Ectodermal cell (in vitro differentiated cells): ENCODE data around the gene SLAIN2.
"Not testable (repeated sequence)": the region's sequence is repeated elsewhere in the genome, so short reads cannot be mapped to it uniquely, and the experiment has no call there.

Source experiments
- H3K27ac ChIP-seq: 2 replicates; pipeline ENCODE4 v1.7.0; 2013; ENCODE audit warnings: mild to moderate bottlenecking, low read depth, low read length; ENCODE audit not compliant: insufficient read depth, poor library complexity, severe bottlenecking
- H3K27me3 ChIP-seq: 2 replicates; pipeline ENCODE4 v1.7.0; 2013; ENCODE audit warnings: mild to moderate bottlenecking, low read length; ENCODE audit not compliant: insufficient read depth, control insufficient read depth, poor library complexity, severe bottlenecking
- H3K36me3 ChIP-seq: one replicate; pipeline ENCODE4 v1.7.0; 2013; ENCODE audit warnings: low read length; ENCODE audit not compliant: control insufficient read depth, insufficient read depth
- H3K4me1 ChIP-seq: one replicate; pipeline ENCODE4 v1.7.0; 2013; ENCODE audit warnings: low read length; ENCODE audit not compliant: control insufficient read depth, insufficient read depth
- H3K4me3 ChIP-seq: 2 replicates; pipeline ENCODE4 v1.7.0; 2013; ENCODE audit warnings: low read depth, low read length, control low read depth; ENCODE audit not compliant: insufficient read depth
- H3K9me3 ChIP-seq: 2 replicates; pipeline ENCODE4 v1.7.0; 2013; ENCODE audit warnings: mild to moderate bottlenecking, low read length, moderate library complexity; ENCODE audit not compliant: control insufficient read depth
- WGBS, 2 experiments: methylation state at CpG; one replicate each; pipeline ENCODE4 v1.1.7; 2013; ENCODE audit warnings: missing lambda C conversion rate in 2 of 2; 5-methylcytosine and 5-hydroxymethylcytosine counted together

SLAIN2 gene

DNA sequence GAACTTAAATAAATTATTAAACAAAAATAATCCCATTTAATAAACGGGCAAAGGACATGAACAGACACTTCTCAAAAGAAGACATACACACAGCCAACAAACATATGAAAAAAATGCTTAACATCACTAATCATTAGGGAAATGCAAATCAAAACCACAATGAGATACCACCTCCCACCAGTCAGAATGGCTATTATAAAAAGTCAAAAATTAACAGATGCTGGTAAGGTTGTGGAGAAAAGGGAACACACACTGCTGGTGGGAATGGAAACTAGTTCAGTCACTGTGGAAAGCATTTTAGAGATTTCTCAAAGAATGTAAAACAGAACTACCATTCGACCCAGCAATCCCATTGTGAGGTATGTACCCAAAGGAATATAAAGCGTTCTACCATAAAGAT, 110.3 kb downstream of the SLAIN2 start:
- H3K36me3 ChIP-seq, H3K4me1 ChIP-seq, H3K9me3 ChIP-seq, H3K27ac ChIP-seq, H3K27me3 ChIP-seq, H3K4me3 ChIP-seq: not testable (repeated sequence)
- WGBS, 2 experiments: 83 to 88% methylated on average over 3 of the region's 3 CpGs

DNA sequence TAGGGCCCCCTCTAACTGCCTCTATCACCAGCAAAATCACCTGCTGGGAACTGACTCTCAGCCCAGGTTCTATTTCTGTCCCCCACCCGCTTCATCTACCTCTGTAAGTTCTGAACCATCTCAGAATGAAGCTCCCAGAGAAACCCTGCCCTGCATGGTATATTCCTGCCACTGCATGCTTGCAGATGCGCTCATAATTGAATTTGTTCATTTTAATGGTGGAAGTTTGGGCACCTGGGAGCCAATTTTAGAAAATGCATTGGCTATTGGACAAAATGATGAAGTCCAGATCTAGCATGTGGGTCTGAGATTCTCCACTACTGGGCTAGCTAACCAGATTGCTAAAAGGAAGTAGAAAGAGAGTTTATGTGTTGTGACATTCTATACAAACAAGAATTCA, 113.3 kb downstream of the SLAIN2 start:
- Histone ChIP-seq H3K27me3 (no peaks in the 10 kb centered on the region), H3K4me1 (no peaks in the 10 kb centered on the region), H3K9me3 (no peaks in the 10 kb centered on the region), H3K4me3 (no peak overlapping the region), H3K36me3 (no peaks in the 10 kb centered on the region), H3K27ac (no peak overlapping the region)
- 92 to 95% methylated on average over 2 of the region's 2 CpGs for WGBS, 2 experiments

DNA sequence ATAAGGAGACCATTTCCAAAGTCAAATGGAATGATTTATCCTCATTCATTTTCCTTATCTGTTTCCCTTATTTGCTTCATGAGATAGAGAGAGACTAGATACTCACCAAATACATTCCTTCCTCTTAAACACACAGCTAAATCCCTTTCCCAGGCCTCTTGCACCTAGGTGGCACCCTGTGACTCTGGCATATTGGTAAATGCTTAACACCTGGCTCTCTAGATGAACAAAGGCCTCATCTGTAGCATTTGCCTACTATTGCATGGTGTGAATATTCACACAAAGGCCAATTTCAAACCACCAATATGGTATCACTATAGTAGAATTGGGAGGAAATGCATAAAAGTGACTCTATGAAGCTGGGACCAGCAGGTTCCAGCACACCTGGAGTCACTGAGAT, 119.7 kb downstream of the SLAIN2 start:
- Histone ChIP-seq H3K27me3 (no peaks in the 10 kb centered on the region), H3K4me1 (no peaks in the 10 kb centered on the region), H3K4me3 (no peak overlapping the region), H3K36me3 (no peaks in the 10 kb centered on the region), H3K27ac (no peak overlapping the region), H3K9me3 (no peaks in the 10 kb centered on the region)

DNA sequence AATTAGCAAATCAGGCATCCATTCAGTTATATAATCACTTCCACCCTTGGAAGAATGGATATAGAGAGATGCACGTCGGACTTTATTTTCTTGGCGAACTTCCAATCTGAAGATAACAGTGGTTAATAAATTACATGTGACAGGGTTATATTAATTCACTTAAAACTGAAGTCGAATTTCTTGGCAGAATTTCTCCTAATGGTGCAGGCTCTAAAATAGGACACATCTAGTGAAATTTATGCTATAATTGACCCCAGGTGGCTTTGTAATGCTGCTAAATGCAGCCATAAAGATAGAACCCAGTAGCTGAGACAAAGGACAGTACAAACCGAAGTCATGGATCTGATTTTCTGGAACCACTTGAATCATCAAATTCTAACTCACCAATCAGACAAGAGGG, 121.0 kb downstream of the SLAIN2 start:
- Histone ChIP-seq H3K36me3 (no peaks in the 10 kb centered on the region), H3K4me1 (no peaks in the 10 kb centered on the region), H3K27me3 (no peaks in the 10 kb centered on the region), H3K9me3 (no peaks in the 10 kb centered on the region), H3K4me3 (no peak overlapping the region), H3K27ac (no peak overlapping the region)
- 93 to 96% methylated on average over 5 of the region's 5 CpGs for WGBS, 2 experiments

DNA sequence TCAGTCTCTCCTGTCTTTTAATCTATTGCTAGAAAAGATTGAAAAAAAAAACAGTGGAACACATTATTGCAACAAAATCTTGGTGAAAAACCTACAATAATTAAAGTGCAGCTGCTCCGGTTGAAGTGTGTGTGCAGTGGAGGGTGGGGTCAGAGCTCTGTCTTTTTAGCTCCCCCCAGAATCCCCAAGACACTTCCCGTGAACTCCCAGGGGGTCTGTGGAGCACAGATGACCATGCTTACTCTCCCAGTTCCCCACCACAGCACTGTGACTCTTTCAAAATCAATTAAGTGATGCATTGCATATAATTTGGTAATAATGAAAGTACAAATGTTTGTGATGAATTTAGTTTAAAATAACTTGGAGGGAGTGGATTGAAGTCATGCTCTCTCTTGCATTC, 126.1 kb downstream of the SLAIN2 start:
- WGBS, 2 experiments: 93 to 100% methylated on average over 1 to 2 of the region's 2 CpGs
- H3K4me3 ChIP-seq: no peak overlapping the region

DNA sequence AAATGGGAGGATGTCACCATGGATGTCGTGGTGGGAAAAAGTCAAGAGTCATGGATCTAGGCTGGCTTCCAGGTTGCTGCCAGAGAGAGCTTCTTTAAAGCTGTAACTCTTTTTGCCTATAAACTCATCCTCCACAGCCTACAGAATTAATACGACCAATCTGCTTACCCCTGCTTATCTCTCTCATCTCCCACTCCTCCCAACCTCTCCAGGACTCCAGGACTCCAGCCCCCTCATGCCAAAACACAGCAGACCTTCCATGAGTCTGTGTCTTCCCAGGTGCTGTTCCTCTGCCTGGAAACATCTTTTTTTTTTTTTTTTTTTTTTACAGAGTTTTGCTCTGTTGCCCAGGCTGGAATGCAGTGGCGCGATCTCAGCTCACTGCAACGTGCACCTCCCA, 126.6 kb downstream of the SLAIN2 start:
- Histone ChIP-seq H3K9me3 (no peaks in the 10 kb centered on the region), H3K36me3 (no peaks in the 10 kb centered on the region), H3K4me1 (peaks cover 7% of the 10 kb centered on the region), H3K27ac (no peak overlapping the region), H3K4me3 (no peak overlapping the region), H3K27me3 (no peaks in the 10 kb centered on the region)
- 68 to 78% methylated on average over 5 of the region's 5 CpGs for WGBS, 2 experiments

More for the DNA sequence above, 126.1 kb downstream of the SLAIN2 start:
- H3K27me3 ChIP-seq: no peaks in the 10 kb centered on the region
- peaks cover 7% of the 10 kb centered on the region for H3K4me1 ChIP-seq
- H3K9me3 ChIP-seq: no peaks in the 10 kb centered on the region
- H3K36me3 ChIP-seq: no peaks in the 10 kb centered on the region
- no peak overlapping the region for H3K27ac ChIP-seq

DNA sequence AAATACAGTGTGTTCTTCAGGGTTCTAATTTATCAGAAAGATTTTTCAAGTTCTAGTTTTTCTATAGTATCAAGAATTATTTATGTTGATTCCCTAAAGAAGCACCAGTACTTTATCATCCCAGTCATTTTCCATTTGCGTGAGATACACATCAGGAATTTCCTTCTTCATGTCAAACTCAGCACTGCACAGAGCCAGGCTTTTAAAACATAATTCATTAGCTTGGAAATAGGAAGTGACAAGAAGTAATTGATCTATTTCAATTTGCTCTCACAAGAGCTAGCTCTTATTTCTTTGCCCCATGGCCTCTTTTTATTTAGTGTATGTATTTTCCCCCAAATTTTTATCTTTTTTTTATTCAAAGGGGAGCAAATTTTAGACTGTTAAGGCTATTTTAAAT, 128.8 kb downstream of the SLAIN2 start:
- Histone ChIP-seq H3K9me3 (no peaks in the 10 kb centered on the region), H3K4me1 (peaks cover 7% of the 10 kb centered on the region), H3K27me3 (no peaks in the 10 kb centered on the region), H3K4me3 (no peak overlapping the region), H3K27ac (no peak overlapping the region), H3K36me3 (no peaks in the 10 kb centered on the region)
- WGBS, 2 experiments: 100% methylated on average over 1 of the region's 1 CpG; no CpG with 5 or more reads in 1 of the 2 experiments

DNA sequence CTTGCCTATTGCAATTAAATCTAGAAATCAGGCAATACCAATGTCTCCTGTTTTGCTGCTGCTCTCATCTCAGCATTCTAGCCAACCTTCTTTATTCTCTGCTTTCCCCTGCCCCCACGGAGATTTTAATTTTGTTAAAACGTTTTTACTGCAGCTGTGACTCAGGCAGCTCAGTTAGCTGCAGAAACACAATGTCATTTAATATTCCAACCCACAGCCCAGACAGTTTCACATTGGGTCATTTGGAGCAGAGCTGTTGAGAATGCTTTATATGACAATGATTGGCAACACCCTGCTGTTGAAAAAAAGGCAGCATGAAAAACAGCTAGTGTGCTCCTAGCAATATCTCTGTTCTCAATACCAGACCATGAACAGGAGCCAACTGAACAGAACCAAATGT, 129.2 kb downstream of the SLAIN2 start:
- no peaks in the 10 kb centered on the region for H3K36me3 ChIP-seq
- H3K4me3 ChIP-seq: no peak overlapping the region
- H3K4me1 ChIP-seq: peaks cover 7% of the 10 kb centered on the region
- no peaks in the 10 kb centered on the region for H3K9me3 ChIP-seq
- H3K27me3 ChIP-seq: no peaks in the 10 kb centered on the region
- H3K27ac ChIP-seq: no peak overlapping the region
- 22 to 35% methylated on average over 2 of the region's 2 CpGs for WGBS, 2 experiments

DNA sequence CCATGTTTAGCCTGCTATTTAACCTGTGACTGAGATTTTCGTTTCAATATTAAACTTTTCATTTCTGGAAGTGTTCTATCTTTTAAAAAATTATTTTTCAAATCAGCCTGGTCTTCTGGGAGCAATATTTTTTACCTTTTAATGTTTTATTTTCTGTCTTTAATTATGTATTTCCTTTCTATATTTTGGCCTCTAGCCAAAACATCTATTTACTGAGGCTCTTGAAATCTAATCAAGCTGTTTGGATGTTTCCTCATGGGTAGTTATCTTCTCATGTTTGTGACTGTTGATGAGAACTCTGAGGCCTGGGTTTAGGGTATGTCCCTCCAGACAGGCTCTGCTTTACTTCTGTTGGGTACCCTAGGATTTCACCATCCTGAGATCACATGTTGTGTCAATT, 131.5 kb downstream of the SLAIN2 start:
- H3K27me3 ChIP-seq: no peaks in the 10 kb centered on the region
- H3K9me3 ChIP-seq: no peaks in the 10 kb centered on the region
- H3K36me3 ChIP-seq: no peaks in the 10 kb centered on the region
- H3K4me3 ChIP-seq: no peak overlapping the region
- H3K27ac ChIP-seq: no peak overlapping the region
- H3K4me1 ChIP-seq: peaks cover 7% of the 10 kb centered on the region
- WGBS, 2 experiments: no CpG with 5 or more reads among the region's 1 CpG

DNA sequence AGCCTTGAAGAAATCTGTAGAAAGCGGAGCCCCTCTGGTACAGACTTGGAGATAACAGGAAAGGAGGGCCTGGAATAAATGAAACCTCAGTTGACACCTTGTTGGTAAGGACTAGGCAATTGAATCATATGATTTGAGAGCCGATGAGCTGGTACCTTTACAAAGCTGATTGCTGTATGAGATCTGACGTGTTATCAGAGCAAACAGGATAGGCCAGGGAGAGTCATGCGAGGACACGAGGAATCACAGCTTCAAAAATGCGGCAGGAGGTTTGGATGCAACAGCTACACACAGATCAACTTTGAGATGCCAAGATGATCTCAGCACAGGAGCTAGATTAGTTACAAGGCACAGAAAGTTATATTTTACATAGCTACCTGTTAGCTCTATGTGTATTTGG, 134.4 kb downstream of the SLAIN2 start:
- H3K27me3 ChIP-seq: no peaks in the 10 kb centered on the region
- no peak overlapping the region for H3K4me3 ChIP-seq
- H3K27ac ChIP-seq: no peak overlapping the region
- peaks cover under 1% of the 10 kb centered on the region for H3K4me1 ChIP-seq
- no peaks in the 10 kb centered on the region for H3K36me3 ChIP-seq
- 97% methylated on average over 6 of the region's 6 CpGs for WGBS, 2 experiments
- H3K9me3 ChIP-seq: no peaks in the 10 kb centered on the region
